Natural killer cell (primary cell): ENCODE results near the gene SPA17. TPM values are rescaled to one million over a fixed set of nuclear protein-coding genes. Genes with fewer than 3 reads are reported as not detected.

Experiments
- ATAC-seq, 3 donors: fragments of 150-1000 bp in 2 of 3; fragments of 200-7000 bp in 1 of 3; cut with Tn5 transposase; 1 replicate in 1 of 3; 2 replicates in 2 of 3; pipeline ENCODE4 v1.10.0; 2021; ENCODE audit warnings: mild to moderate bottlenecking in 2 of 3, moderate library complexity in 2 of 3
- DNase-seq, 2 donors: peaks; one replicate each; pipeline versions ENCODE4 v3.0.0 to v3.0.0-alpha.2; 2013 to 2021; ENCODE audit warnings: mixed read lengths in 1 of 2
- H3K27ac ChIP-seq: one replicate; pipeline ENCODE4 v1.5.1; 2013; ENCODE audit warnings: mild to moderate bottlenecking, low read length
- H3K27me3 ChIP-seq: one replicate; pipeline ENCODE4 v1.6.1; 2013; ENCODE audit warnings: low read length; ENCODE audit not compliant: control insufficient read depth, insufficient read depth
- H3K36me3 ChIP-seq: one replicate; pipeline ENCODE4 v1.6.1; 2013; ENCODE audit warnings: low read length; ENCODE audit not compliant: control insufficient read depth, insufficient read depth
- H3K4me1 ChIP-seq: one replicate; pipeline ENCODE4 v1.6.1; 2013; ENCODE audit warnings: low read length; ENCODE audit not compliant: control insufficient read depth, insufficient read depth
- H3K4me3 ChIP-seq: one replicate; pipeline ENCODE4 v1.5.1; 2013; ENCODE audit warnings: low read length
- H3K9me3 ChIP-seq: one replicate; pipeline ENCODE4 v1.6.1; 2013; ENCODE audit warnings: low read length; ENCODE audit not compliant: control insufficient read depth, insufficient read depth
- H3K27ac Mint-ChIP-seq, 2 donors: one replicate each; pipeline ENCODE4 v1.8.0; 2022; ENCODE audit warnings: mild to moderate bottlenecking in 2 of 2, mixed read lengths in 2 of 2, moderate library complexity in 1 of 2
- H3K27me3 Mint-ChIP-seq, 2 donors: one replicate each; pipeline ENCODE4 v1.8.0; 2022; ENCODE audit warnings: low read depth in 2 of 2, mixed read lengths in 2 of 2
- H3K36me3 Mint-ChIP-seq: one replicate; pipeline ENCODE4 v1.8.0; 2022; ENCODE audit warnings: mixed read lengths
- H3K4me1 Mint-ChIP-seq, 2 donors: one replicate each; pipeline ENCODE4 v1.8.0; 2022; ENCODE audit warnings: mixed read lengths in 2 of 2
- H3K4me3 Mint-ChIP-seq: one replicate; pipeline ENCODE4 v1.8.0; 2022; ENCODE audit warnings: mild to moderate bottlenecking, moderate library complexity, mixed read lengths
- H3K9me3 Mint-ChIP-seq, 2 donors: one replicate each; pipeline ENCODE4 v1.8.0; 2022; ENCODE audit warnings: mixed read lengths in 2 of 2
- CTCF ChIP-seq: fragments of 200-600 bp; IDR thresholded peaks from one replicate; pipeline ENCODE4 v1.8.0; 2022; ENCODE audit warnings: antibody characterized with exemption
- WGBS: methylation state at CpG from one replicate; pipeline ENCODE4 v1.1.7; 2013; ENCODE audit warnings: missing lambda C conversion rate; ENCODE audit not compliant: insufficient coverage; 5-methylcytosine and 5-hydroxymethylcytosine counted together
- intact Hi-C: fragments of 100-400 bp; cut with micrococcal nuclease; formaldehyde crosslinking; loops from one replicate; pipeline ENCODE4 v1.14.2; 2022
- total RNA-seq, 4 donors: library from RNA; stranded (reverse); fragments of 120-200 nt in 1 of 4; gene quantifications; one replicate each; pipeline versions ENCODE4 v1.2.3 to v1.2.4, GENCODE V29; 2013 to 2022

SPA17 gene
- total RNA-seq, 3 donors from 2014 or later (not counting 1 experiment from before 2014, with no cell fraction given) = 0.35 to 0.45 (median 0.35) TPM

DNA sequence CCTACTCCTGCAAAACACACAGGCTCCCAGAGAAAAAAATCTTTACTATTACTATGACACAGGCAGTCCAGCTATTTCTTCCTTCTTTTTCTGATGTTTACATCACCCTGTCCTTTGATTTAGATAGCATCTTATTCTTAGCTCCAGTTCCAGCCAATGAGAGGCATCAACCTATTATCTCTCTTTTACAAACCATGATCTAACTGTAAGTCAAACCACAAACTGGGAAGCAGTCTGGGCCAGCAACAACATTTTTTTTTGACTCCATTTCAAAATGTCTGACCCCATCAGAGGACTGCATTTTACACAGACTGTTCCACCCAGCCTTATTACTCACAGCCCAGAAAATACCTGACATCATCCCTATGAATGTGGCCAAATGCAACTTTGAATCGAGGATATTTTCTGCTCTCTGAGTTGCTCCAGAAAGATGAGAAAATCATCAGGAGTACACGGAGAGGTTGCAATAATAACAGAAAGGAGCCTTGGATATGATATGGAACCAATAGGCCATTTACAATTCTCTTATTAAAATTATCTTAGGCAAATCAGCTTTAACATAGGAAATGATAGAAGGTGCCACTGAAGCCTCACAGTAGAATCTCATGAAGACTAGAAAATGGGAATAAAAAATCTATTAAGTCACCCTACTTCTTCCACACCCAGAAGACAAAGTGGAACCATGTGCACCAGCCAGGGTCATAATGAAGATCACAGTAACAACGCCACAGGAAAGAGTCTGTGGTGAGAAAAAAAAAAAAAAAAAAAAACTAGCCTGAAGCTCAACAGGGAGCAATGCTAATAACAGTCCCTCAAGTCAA lies 29.9 kb upstream of the SPA17 start:
- ATAC-seq = peak in 1 of 3 donors; percentile 13
- no peaks in the 10 kb centered on the region for H3K9me3 Mint-ChIP-seq

GRCh38 chr11:124644426-124645280 lies 29.1 kb upstream of the SPA17 start:
- H3K4me3 Mint-ChIP-seq = no peak overlapping the region
- H3K4me1 Mint-ChIP-seq = peaks cover 6% of the 10 kb centered on the region in 2 donors
- WGBS = 34% methylated on average over 16 of the region's 16 CpGs
- ATAC-seq (peak; percentile 66 to 82 (median 78)), DNase-seq (peak; percentile 20 to 69)
- no peaks in the 10 kb centered on the region for H3K36me3 Mint-ChIP-seq
- Histone ChIP-seq H3K27ac (no peak overlapping the region), H3K9me3 (no peaks in the 10 kb centered on the region), H3K4me3 (no peak overlapping the region), H3K4me1 (no peaks in the 10 kb centered on the region), H3K36me3 (no peaks in the 10 kb centered on the region), H3K27me3 (no peaks in the 10 kb centered on the region)
- H3K9me3 Mint-ChIP-seq = no peaks in the 10 kb centered on the region
- H3K27ac Mint-ChIP-seq = no peak overlapping the region
- intact Hi-C loops = loop anchor here (1.0 kb wide), 1 partner anchor 193 kb away; no protein-coding TSS in a partner anchor
- peak; percentile 80 for TF ChIP-seq CTCF
- H3K27me3 Mint-ChIP-seq = no peaks in the 10 kb centered on the region

More for the DNA sequence above, 29.9 kb upstream of the SPA17 start:
- no peak for DNase-seq
- Mint-ChIP-seq H3K36me3 (no peaks in the 10 kb centered on the region), H3K27me3 (no peaks in the 10 kb centered on the region), H3K4me3 (no peak overlapping the region), H3K4me1 (peaks cover 6% of the 10 kb centered on the region in 2 donors), H3K27ac (no peak overlapping the region)
- Histone ChIP-seq H3K27ac (no peak overlapping the region), H3K36me3 (no peaks in the 10 kb centered on the region), H3K4me1 (no peaks in the 10 kb centered on the region), H3K9me3 (no peaks in the 10 kb centered on the region), H3K27me3 (no peaks in the 10 kb centered on the region), H3K4me3 (no peak overlapping the region)
- intact Hi-C loops = loop anchor here (1.0 kb wide), 1 partner anchor 193 kb away; no protein-coding TSS in a partner anchor
- TF ChIP-seq CTCF = no peak
- WGBS = 43% methylated on average over 2 of the region's 3 CpGs

DNA sequence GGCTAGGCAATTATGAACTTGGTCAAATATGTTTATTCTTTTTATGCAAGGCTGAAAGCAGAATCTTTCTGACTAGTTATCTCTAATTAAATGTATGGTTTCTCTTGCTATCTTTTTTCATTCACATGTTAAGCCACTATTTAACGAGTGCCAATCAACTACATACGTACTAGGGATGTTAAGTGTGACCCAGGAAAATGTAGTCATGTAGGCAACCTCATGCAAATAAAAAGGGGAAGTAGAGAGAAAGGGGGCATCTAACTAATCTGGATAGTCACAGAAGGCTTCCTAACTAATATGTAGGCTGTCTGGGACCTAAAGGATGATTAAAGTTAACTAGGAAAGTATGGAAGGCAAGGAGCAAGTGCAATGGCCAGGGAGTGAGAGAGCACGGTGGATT lies 27.6 kb upstream of the SPA17 start:
- no peaks in the 10 kb centered on the region for H3K27me3 Mint-ChIP-seq
- ATAC-seq = no peak
- no peaks in the 10 kb centered on the region for H3K9me3 Mint-ChIP-seq
- no peaks in the 10 kb centered on the region for H3K4me1 ChIP-seq
- no peak for TF ChIP-seq CTCF
- no peak overlapping the region for H3K4me3 Mint-ChIP-seq
- no peaks in the 10 kb centered on the region for H3K36me3 ChIP-seq
- H3K27ac Mint-ChIP-seq = no peak overlapping the region
- H3K27me3 ChIP-seq = no peaks in the 10 kb centered on the region
- peaks cover 6% of the 10 kb centered on the region in 2 donors for H3K4me1 Mint-ChIP-seq
- WGBS = 97% methylated on average over 3 of the region's 3 CpGs
- no peaks in the 10 kb centered on the region for H3K9me3 ChIP-seq
- no peak overlapping the region for H3K27ac ChIP-seq
- H3K4me3 ChIP-seq = no peak overlapping the region
- H3K36me3 Mint-ChIP-seq = no peaks in the 10 kb centered on the region
- DNase-seq = no peak
- intact Hi-C loops = no loop called here
